Endothelial cell (in vitro differentiated cells): ENCODE results near the gene ODAD2. TPM values are rescaled to one million over a fixed set of nuclear protein-coding genes. Genes with fewer than 3 reads are reported as not detected.

Source experiments
- DNase-seq: peaks from one replicate; pipeline ENCODE4 v3.0.0; 2021; ENCODE audit warnings: low spot score
- H3K27ac Mint-ChIP-seq: one replicate; pipeline ENCODE4 v1.8.0; 2021; ENCODE audit warnings: mixed read lengths, inconsistent platforms; ENCODE audit not compliant: unreplicated experiment
- H3K27me3 Mint-ChIP-seq: one replicate; pipeline ENCODE4 v1.8.0; 2021; ENCODE audit warnings: mild to moderate bottlenecking, moderate library complexity, mixed read lengths, inconsistent platforms; ENCODE audit not compliant: unreplicated experiment
- H3K36me3 Mint-ChIP-seq: one replicate; pipeline ENCODE4 v1.8.0; 2021; ENCODE audit warnings: mild to moderate bottlenecking, low read depth, mixed read lengths, inconsistent platforms; ENCODE audit not compliant: unreplicated experiment
- H3K4me1 Mint-ChIP-seq: one replicate; pipeline ENCODE4 v1.8.0; 2021; ENCODE audit warnings: mild to moderate bottlenecking, mixed read lengths, inconsistent platforms; ENCODE audit not compliant: unreplicated experiment
- H3K4me3 Mint-ChIP-seq: one replicate; pipeline ENCODE4 v1.8.0; 2021; ENCODE audit warnings: mild to moderate bottlenecking, mixed read lengths, inconsistent platforms; ENCODE audit not compliant: unreplicated experiment
- H3K9me3 Mint-ChIP-seq: one replicate; pipeline ENCODE4 v1.8.0; 2021; ENCODE audit warnings: mixed read lengths, inconsistent platforms; ENCODE audit not compliant: unreplicated experiment
- total RNA-seq: library from RNA; stranded (reverse); fragmentation: NEBNext Ultra II Directional; extraction: Animal tissue kit (Norgen Biotek cat#: 25700); gene quantifications from one replicate; pipeline ENCODE4 v1.2.1, GENCODE V29; 2021; ENCODE audit not compliant: unreplicated experiment
- TF ChIP-seq, protein P1 (sequence below): fragments of 200-600 bp; sonication (generic); IDR thresholded peaks from one replicate; pipeline ENCODE4 v1.5.0; 2021; ENCODE audit warnings: antibody characterized with exemption; ENCODE audit not compliant: unreplicated experiment

The ODAD2 gene
- total RNA-seq, 1 donor from 2014 or later, result 3.9 TPM

DNA sequence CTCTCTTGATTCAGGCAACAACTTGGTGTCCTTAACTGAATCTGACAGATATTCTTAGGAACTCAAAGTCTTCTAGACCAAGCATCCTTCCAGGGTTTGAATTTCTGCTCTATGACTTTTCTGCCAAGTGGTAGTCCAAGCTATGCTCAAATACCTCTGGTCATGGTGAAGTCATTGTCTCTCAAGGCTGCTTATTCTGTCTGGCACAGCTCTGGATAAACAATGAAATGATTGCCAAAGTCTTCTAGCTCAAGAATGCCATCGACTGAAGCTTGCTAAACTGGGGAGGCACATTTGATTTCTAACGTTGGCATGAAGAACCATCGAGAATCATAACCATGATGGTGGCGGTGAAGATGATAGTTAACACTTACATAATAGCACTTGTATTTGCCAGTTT, 137.1 kb downstream of the ODAD2 start:
- TF ChIP-seq, protein P1, sequence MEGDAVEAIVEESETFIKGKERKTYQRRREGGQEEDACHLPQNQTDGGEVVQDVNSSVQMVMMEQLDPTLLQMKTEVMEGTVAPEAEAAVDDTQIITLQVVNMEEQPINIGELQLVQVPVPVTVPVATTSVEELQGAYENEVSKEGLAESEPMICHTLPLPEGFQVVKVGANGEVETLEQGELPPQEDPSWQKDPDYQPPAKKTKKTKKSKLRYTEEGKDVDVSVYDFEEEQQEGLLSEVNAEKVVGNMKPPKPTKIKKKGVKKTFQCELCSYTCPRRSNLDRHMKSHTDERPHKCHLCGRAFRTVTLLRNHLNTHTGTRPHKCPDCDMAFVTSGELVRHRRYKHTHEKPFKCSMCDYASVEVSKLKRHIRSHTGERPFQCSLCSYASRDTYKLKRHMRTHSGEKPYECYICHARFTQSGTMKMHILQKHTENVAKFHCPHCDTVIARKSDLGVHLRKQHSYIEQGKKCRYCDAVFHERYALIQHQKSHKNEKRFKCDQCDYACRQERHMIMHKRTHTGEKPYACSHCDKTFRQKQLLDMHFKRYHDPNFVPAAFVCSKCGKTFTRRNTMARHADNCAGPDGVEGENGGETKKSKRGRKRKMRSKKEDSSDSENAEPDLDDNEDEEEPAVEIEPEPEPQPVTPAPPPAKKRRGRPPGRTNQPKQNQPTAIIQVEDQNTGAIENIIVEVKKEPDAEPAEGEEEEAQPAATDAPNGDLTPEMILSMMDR, result no peak
- no peak overlapping the region for H3K27ac Mint-ChIP-seq
- peaks cover 3% of the 10 kb centered on the region for H3K4me1 Mint-ChIP-seq

DNA sequence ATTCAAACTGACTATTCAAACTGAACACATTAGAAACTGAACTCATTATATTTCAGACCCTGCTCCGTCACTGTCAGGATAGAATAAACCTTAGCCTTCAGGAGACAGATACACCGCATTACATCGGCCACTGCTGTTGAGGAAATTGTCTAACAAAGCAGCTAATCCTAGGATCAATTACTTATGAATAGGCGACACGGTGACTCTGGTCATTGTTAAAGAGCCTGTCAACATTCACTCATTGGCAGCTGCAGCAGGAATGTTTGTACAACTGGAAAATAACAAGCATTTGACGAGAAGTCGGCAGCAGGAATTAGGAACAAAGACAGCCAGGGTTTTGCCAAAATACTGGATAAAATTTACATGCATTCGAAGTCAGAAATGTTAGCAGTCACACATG, 141.3 kb downstream of the ODAD2 start:
- Mint-ChIP-seq H3K9me3 (no peaks in the 10 kb centered on the region), H3K27ac (no peak overlapping the region)

More for the DNA sequence above, 137.1 kb downstream of the ODAD2 start:
- Mint-ChIP-seq H3K36me3 (no peaks in the 10 kb centered on the region), H3K27me3 (no peaks in the 10 kb centered on the region), H3K4me3 (no peak overlapping the region), H3K9me3 (no peaks in the 10 kb centered on the region)
- DNase-seq, result no peak

DNA sequence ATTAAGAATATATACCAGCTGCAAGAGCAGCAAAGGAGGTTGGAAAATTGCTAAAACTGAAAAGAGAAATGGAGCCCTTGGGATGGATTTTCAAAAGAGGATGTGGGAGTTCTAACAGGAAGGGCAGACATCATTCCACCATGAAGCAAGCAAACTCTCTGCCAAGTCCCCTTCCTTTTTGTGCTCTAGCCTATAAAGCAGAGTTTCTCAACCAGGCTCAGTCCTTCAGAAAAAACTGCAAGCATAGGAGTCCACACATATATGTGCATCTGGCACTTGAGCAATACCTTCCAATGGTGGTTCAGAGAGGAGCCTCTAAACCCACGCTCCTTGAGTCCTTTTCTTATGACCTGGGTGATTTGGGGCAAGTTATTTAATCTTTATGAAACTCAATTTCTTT, 154.7 kb downstream of the ODAD2 start:
- no peak overlapping the region for H3K4me3 Mint-ChIP-seq
- H3K27ac Mint-ChIP-seq, result no peak overlapping the region
- TF ChIP-seq, protein P1, result no peak
- no peak for DNase-seq
- H3K36me3 Mint-ChIP-seq, result no peaks in the 10 kb centered on the region
- peaks cover 3% of the 10 kb centered on the region for H3K27me3 Mint-ChIP-seq
- no peaks in the 10 kb centered on the region for H3K9me3 Mint-ChIP-seq
- H3K4me1 Mint-ChIP-seq, result no peaks in the 10 kb centered on the region

More for the DNA sequence above, 141.3 kb downstream of the ODAD2 start:
- no peak for DNase-seq
- TF ChIP-seq, protein P1, result no peak
- Mint-ChIP-seq H3K36me3 (no peaks in the 10 kb centered on the region), H3K27me3 (no peaks in the 10 kb centered on the region), H3K4me3 (no peak overlapping the region), H3K4me1 (peaks cover 3% of the 10 kb centered on the region)

DNA sequence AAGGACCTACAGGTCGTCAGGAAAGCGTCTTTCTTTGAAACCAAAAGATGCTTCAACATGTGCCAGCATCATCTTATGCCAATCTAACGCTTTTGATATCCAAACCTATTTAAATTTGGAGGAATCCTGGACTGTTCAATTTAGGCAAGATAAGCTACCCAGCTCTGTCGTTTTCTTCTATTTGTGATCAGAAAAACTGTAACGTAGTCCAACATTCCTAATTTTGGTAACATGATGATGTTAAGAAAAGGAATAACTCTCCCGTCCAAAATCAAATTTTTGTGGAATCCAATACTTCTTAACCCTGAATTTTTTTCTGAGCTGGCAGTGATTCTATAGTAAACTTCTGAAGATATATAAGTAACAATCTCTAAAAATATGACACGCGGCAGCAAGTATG, 160.0 kb downstream of the ODAD2 start:
- H3K4me3 Mint-ChIP-seq, result no peak overlapping the region
- H3K27ac Mint-ChIP-seq, result no peak overlapping the region
- H3K4me1 Mint-ChIP-seq, result no peaks in the 10 kb centered on the region
- TF ChIP-seq, protein P1, result no peak
- DNase-seq, result no peak
- no peaks in the 10 kb centered on the region for H3K36me3 Mint-ChIP-seq
- no peaks in the 10 kb centered on the region for H3K9me3 Mint-ChIP-seq
- H3K27me3 Mint-ChIP-seq, result no peaks in the 10 kb centered on the region

DNA sequence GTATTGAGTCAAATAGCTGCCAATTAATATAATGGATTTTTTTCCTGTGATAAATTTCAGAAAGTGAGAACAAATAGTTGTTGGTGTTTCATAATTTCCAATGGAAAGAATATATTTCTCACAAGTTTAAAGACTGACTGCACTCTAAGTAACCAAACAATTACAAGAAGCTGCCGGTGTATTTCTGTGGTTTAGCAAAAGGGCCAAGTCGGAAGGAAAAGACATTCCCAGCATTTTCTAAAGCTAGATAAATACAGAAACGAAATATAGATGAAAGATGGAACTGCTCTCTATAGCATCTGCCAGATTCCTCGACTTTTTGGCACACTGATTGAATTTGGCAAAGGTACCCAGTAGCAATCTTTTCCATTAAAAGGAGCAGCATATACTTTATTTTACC, 160.5 kb downstream of the ODAD2 start:
- Mint-ChIP-seq H3K27ac (no peak overlapping the region), H3K27me3 (no peaks in the 10 kb centered on the region), H3K4me3 (no peak overlapping the region), H3K36me3 (no peaks in the 10 kb centered on the region), H3K9me3 (no peaks in the 10 kb centered on the region), H3K4me1 (no peaks in the 10 kb centered on the region)
- DNase-seq, result no peak
- TF ChIP-seq, protein P1, result no peak
